ENCODE results near the gene CLIP2. TPM values are rescaled to one million over a fixed set of nuclear protein-coding genes. Genes with fewer than 3 reads are reported as not detected.
A peak's percentile ranks its signal among the peaks of the same experiment; 100 is the strongest.
"Not testable (repeated sequence)": the region's sequence is repeated elsewhere in the genome, so short reads cannot be mapped to it uniquely, and the experiment has no call there.

The CLIP2 gene
- 1.2 and 1.4 TPM in 2 replicates for total RNA-seq

- peaks cover 31% of the 10 kb centered on the region for H3K27me3 Mint-ChIP-seq
- intact Hi-C loops (cut with micrococcal nuclease), result no loop called here
- peak within 1 kb of the TSS; percentile 68 for H3K27ac Mint-ChIP-seq
- DNase-seq, result peak; percentile 90
- peak within 1 kb of the TSS; percentile 79 for H3K4me3 Mint-ChIP-seq
- no peaks in the 10 kb centered on the region for H3K36me3 Mint-ChIP-seq (ENCODE audit: low read depth)
- no peaks in the 10 kb centered on the region for H3K9me3 Mint-ChIP-seq
- H3K4me1 Mint-ChIP-seq, result peaks cover 17% of the 10 kb centered on the region
Observed at GRCh38 chr7:74289018-74289658, at the start of gene CLIP2. Gene CLIP2 (plus strand): TSS chr7:74289407. CDS start chr7:74317547, 28,140 bp downstream.

- H3K27ac Mint-ChIP-seq, result no peak overlapping the region
- DNase-seq, result no peak
- no peak overlapping the region for H3K4me3 Mint-ChIP-seq
- intact Hi-C loops (cut with micrococcal nuclease), result no loop called here
- no peaks in the 10 kb centered on the region for H3K27me3 Mint-ChIP-seq
- H3K36me3 Mint-ChIP-seq (ENCODE audit: low read depth), result peaks cover 54% of the 10 kb centered on the region
- H3K4me1 Mint-ChIP-seq, result peaks cover 18% of the 10 kb centered on the region
- no peaks in the 10 kb centered on the region for H3K9me3 Mint-ChIP-seq
Observed at GRCh38 chr7:74240482-74240881, 48.7 kb upstream of the CLIP2 start.

- intact Hi-C loops (cut with micrococcal nuclease), result no loop called here
- no peak overlapping the region for H3K27ac Mint-ChIP-seq
- peaks cover 8% of the 10 kb centered on the region for H3K4me1 Mint-ChIP-seq
- DNase-seq, result no peak
- H3K27me3 Mint-ChIP-seq, result no peaks in the 10 kb centered on the region
- no peak overlapping the region for H3K4me3 Mint-ChIP-seq
- H3K9me3 Mint-ChIP-seq, result no peaks in the 10 kb centered on the region
- H3K36me3 Mint-ChIP-seq (ENCODE audit: low read depth), result peaks cover 53% of the 10 kb centered on the region
Observed at GRCh38 chr7:74242122-74242443, 47.1 kb upstream of the CLIP2 start.

- no peak for DNase-seq
- no peak overlapping the region for H3K4me3 Mint-ChIP-seq
- no peaks in the 10 kb centered on the region for H3K9me3 Mint-ChIP-seq
- H3K27me3 Mint-ChIP-seq, result no peaks in the 10 kb centered on the region
- peaks cover 60% of the 10 kb centered on the region for H3K36me3 Mint-ChIP-seq (ENCODE audit: low read depth)
- intact Hi-C loops (cut with micrococcal nuclease), result no loop called here
- peaks cover 10% of the 10 kb centered on the region for H3K4me1 Mint-ChIP-seq
- no peak overlapping the region for H3K27ac Mint-ChIP-seq
Observed at GRCh38 chr7:74246497-74246896, 42.7 kb upstream of the CLIP2 start.

- H3K27me3 Mint-ChIP-seq, result no peaks in the 10 kb centered on the region
- no peaks in the 10 kb centered on the region for H3K9me3 Mint-ChIP-seq
- intact Hi-C loops (cut with micrococcal nuclease), result no loop called here
- H3K4me3 Mint-ChIP-seq, result no peak overlapping the region
- peaks cover 13% of the 10 kb centered on the region for H3K4me1 Mint-ChIP-seq
- DNase-seq, result no peak
- peaks cover 56% of the 10 kb centered on the region for H3K36me3 Mint-ChIP-seq (ENCODE audit: low read depth)
- no peak overlapping the region for H3K27ac Mint-ChIP-seq
Observed at GRCh38 chr7:74248156-74248555, 41.1 kb upstream of the CLIP2 start.

GRCh38 chr7:74249058-74249457, 40.1 kb upstream of the CLIP2 start:
- Mint-ChIP-seq H3K4me1 (peaks cover 13% of the 10 kb centered on the region), H3K36me3 (ENCODE audit: low read depth) (peaks cover 55% of the 10 kb centered on the region)
- H3K4me3 Mint-ChIP-seq; DNase-seq; H3K9me3 Mint-ChIP-seq; H3K27me3 Mint-ChIP-seq; H3K27ac Mint-ChIP-seq; intact Hi-C loops (cut with micrococcal nuclease): not testable (repeated sequence)

- H3K36me3 Mint-ChIP-seq (ENCODE audit: low read depth), result peaks cover 41% of the 10 kb centered on the region
- peaks cover 26% of the 10 kb centered on the region for H3K4me1 Mint-ChIP-seq
- H3K9me3 Mint-ChIP-seq, result no peaks in the 10 kb centered on the region
- H3K27me3 Mint-ChIP-seq, result no peaks in the 10 kb centered on the region
- H3K27ac Mint-ChIP-seq, result peak overlapping the region; percentile 48
- no peak for DNase-seq
- H3K4me3 Mint-ChIP-seq, result peak overlapping the region; percentile 98
- intact Hi-C loops (cut with micrococcal nuclease), result loop anchor here (5.0 kb wide), 1 partner anchor 46 kb away; no protein-coding TSS in a partner anchor
Observed at GRCh38 chr7:74252893-74253292, 36.3 kb upstream of the CLIP2 start.

- H3K27me3 Mint-ChIP-seq, result no peaks in the 10 kb centered on the region
- H3K36me3 Mint-ChIP-seq (ENCODE audit: low read depth), result peaks cover 37% of the 10 kb centered on the region
- no peaks in the 10 kb centered on the region for H3K9me3 Mint-ChIP-seq
- H3K4me3 Mint-ChIP-seq, result peak overlapping the region; percentile 98
- peak; percentile 62 for DNase-seq
- intact Hi-C loops (cut with micrococcal nuclease), result loop anchor here (5.0 kb wide), 1 partner anchor 46 kb away; no protein-coding TSS in a partner anchor
- peak overlapping the region; percentile 96 for H3K27ac Mint-ChIP-seq
- peaks cover 26% of the 10 kb centered on the region for H3K4me1 Mint-ChIP-seq
Observed at GRCh38 chr7:74253331-74253730, 35.9 kb upstream of the CLIP2 start.

- intact Hi-C loops (cut with micrococcal nuclease), result loop anchor here (1.0 to 5.0 kb wide), 4 partner anchors 37 to 171 kb away; partner anchors contain the start of genes EIF4H and LIMK1
- H3K36me3 Mint-ChIP-seq (ENCODE audit: low read depth), result peaks cover 34% of the 10 kb centered on the region
- peaks cover 26% of the 10 kb centered on the region for H3K4me1 Mint-ChIP-seq
- no peak for DNase-seq
- H3K27ac Mint-ChIP-seq, result peak overlapping the region; percentile 96
- no peaks in the 10 kb centered on the region for H3K27me3 Mint-ChIP-seq
- H3K4me3 Mint-ChIP-seq, result peak overlapping the region; percentile 98
- no peaks in the 10 kb centered on the region for H3K9me3 Mint-ChIP-seq
Observed at GRCh38 chr7:74253835-74254128, 35.4 kb upstream of the CLIP2 start.

GRCh38 chr7:74254129-74254857, 34.9 kb upstream of the CLIP2 start, which contains the start of gene RFC2:
Gene RFC2 (minus strand): TSS chr7:74254399. CDS start chr7:74254383, 16 bp downstream.
- intact Hi-C loops (cut with micrococcal nuclease), result loop anchor here (1.0 to 5.0 kb wide), 4 partner anchors 36 to 171 kb away; partner anchors contain the start of genes EIF4H and LIMK1
- peaks cover 23% of the 10 kb centered on the region for H3K4me1 Mint-ChIP-seq
- DNase-seq, result peak; percentile 100

GRCh38 chr7:74254858-74255379, 34.3 kb upstream of the CLIP2 start:
- Mint-ChIP-seq H3K36me3 (ENCODE audit: low read depth) (peaks cover 24% of the 10 kb centered on the region), H3K9me3 (no peaks in the 10 kb centered on the region), H3K27ac (peak overlapping the region; percentile 96), H3K4me1 (peaks cover 23% of the 10 kb centered on the region), H3K27me3 (no peaks in the 10 kb centered on the region), H3K4me3 (peak overlapping the region; percentile 98)
- intact Hi-C loops (cut with micrococcal nuclease), result loop anchor here (1.0 to 5.0 kb wide), 4 partner anchors 35 to 172 kb away; partner anchors contain the start of genes EIF4H and LIMK1
- DNase-seq, result peak; percentile 65

More at GRCh38 chr7:74254129-74254857, 34.9 kb upstream of the CLIP2 start, which contains the start of gene RFC2:
- Mint-ChIP-seq H3K36me3 (ENCODE audit: low read depth) (peaks cover 29% of the 10 kb centered on the region), H3K27me3 (no peaks in the 10 kb centered on the region), H3K27ac (peak within 1 kb of the TSS; percentile 96), H3K9me3 (no peaks in the 10 kb centered on the region), H3K4me3 (peak within 1 kb of the TSS; percentile 98)

GRCh38 chr7:74255461-74255860, 33.7 kb upstream of the CLIP2 start:
- not testable (repeated sequence) for H3K9me3 Mint-ChIP-seq
- intact Hi-C loops (cut with micrococcal nuclease), result loop anchor here (2.0 kb wide), 1 partner anchor 173 kb away; the partner anchor contains the start of gene LIMK1

GRCh38 chr7:74256491-74257408, 32.5 kb upstream of the CLIP2 start:
- peak overlapping the region; percentile 7 for H3K27ac Mint-ChIP-seq
- peaks cover 19% of the 10 kb centered on the region for H3K4me1 Mint-ChIP-seq
- no peaks in the 10 kb centered on the region for H3K9me3 Mint-ChIP-seq
- no peak for DNase-seq
- peaks cover 12% of the 10 kb centered on the region for H3K36me3 Mint-ChIP-seq (ENCODE audit: low read depth)
- intact Hi-C loops (cut with micrococcal nuclease), result no loop called here
- peak overlapping the region; percentile 29 for H3K4me3 Mint-ChIP-seq
- no peaks in the 10 kb centered on the region for H3K27me3 Mint-ChIP-seq

More at GRCh38 chr7:74255461-74255860, 33.7 kb upstream of the CLIP2 start:
- Mint-ChIP-seq H3K4me1 (peaks cover 21% of the 10 kb centered on the region), H3K4me3 (peak overlapping the region; percentile 41), H3K36me3 (ENCODE audit: low read depth) (peaks cover 20% of the 10 kb centered on the region)
- H3K27ac Mint-ChIP-seq, DNase-seq, H3K27me3 Mint-ChIP-seq: not testable (repeated sequence)

Measured in activated CD4-positive, alpha-beta T cell treated with anti-CD3 and anti-CD28 coated beads, Interleukin-2, amount 10 ng/mL, durations not matched to agents 24 days and 14 days (primary cell).